GM12878 (cell line): Measurements from ENCODE around the gene OR6N1. TPM values are rescaled to one million over a fixed set of nuclear protein-coding genes. Genes with fewer than 3 reads are reported as not detected.
A peak's percentile ranks its signal among the peaks of the same experiment; 100 is the strongest.

Source experiments
- ATAC-seq: fragments of 200-7000 bp; cut with Tn5 transposase; 3 replicates; pipeline ENCODE4 v1.9.1; 2020; ENCODE audit warnings: mild to moderate bottlenecking, moderate library complexity
- BruUV-seq: library from RNA; stranded (reverse); fragments of 400-500 nt; replicated peaks from 2 replicates; lab custom pipeline; 2021; lab: Mats Ljungman, UMichigan
- CTCF ChIA-PET: fragments of 300-600 bp; sonication (Branson Sonifier 250); formaldehyde crosslinking; extraction: SDS; loops from one replicate; lab custom pipeline; 2021; ENCODE audit warnings: inconsistent platforms; lab: Yijun Ruan, JAX
- POLR2A ChIA-PET: fragments of 350-600 bp; formaldehyde crosslinking; extraction: SDS; loops from one replicate; lab custom pipeline; 2021; ENCODE audit warnings: inconsistent platforms; lab: Charles Lee
- RAD21 ChIA-PET: fragments of 300-600 bp; sonication (Branson Sonifier 250); formaldehyde crosslinking; loops from one replicate; lab custom pipeline; 2023; ENCODE audit warnings: antibody characterized with exemption; ENCODE audit not compliant: unreplicated experiment; lab: Charles Lee
- SMC1A ChIA-PET: fragments of 300-600 bp; sonication (Branson Sonifier 250); formaldehyde crosslinking; loops from one replicate; lab custom pipeline; 2023; ENCODE audit not compliant: unreplicated experiment, uncharacterized antibody; lab: Charles Lee
- DNase-seq: peaks from one replicate; pipeline ENCODE4 v3.0.0-alpha.2; 2011; ENCODE audit warnings: low read depth, low spot score
- FAIRE-seq: peaks from 3 replicates; lab custom pipeline; 2011; peaks lifted over from hg19 to GRCh38; lab: Jason Lieb, UNC
- H2AFZ ChIP-seq: 2 replicates; pipeline ENCODE4 v1.6.0; 2011; ENCODE audit warnings: low read depth, low read length, control low read depth; ENCODE audit not compliant: control insufficient read depth
- H3K27ac ChIP-seq: 2 replicates; pipeline ENCODE4 v1.5.1; 2011; ENCODE audit warnings: control low read depth; ENCODE audit not compliant: control insufficient read depth, insufficient read depth
- H3K27me3 ChIP-seq, 2 experiments: replicated peaks in 1 of 2; 2 replicates each; pipeline versions ENCODE4 v1.6.0 to v1.6.1; 2011; ENCODE audit warnings: low read length in 1 of 2; ENCODE audit not compliant: control insufficient read depth in 2 of 2, insufficient read depth in 2 of 2
- H3K36me3 ChIP-seq, 2 experiments: 2 replicates each; pipeline ENCODE4 v1.5.1; 2011; ENCODE audit warnings: low read length in 1 of 2; ENCODE audit not compliant: control insufficient read depth in 2 of 2, insufficient read depth in 2 of 2
- H3K4me1 ChIP-seq: 2 replicates; pipeline ENCODE4 v1.6.1; 2011; ENCODE audit warnings: mild to moderate bottlenecking, low read length, moderate library complexity, mixed read lengths; ENCODE audit not compliant: control insufficient read depth, insufficient read depth
- H3K4me2 ChIP-seq: 2 replicates; pipeline ENCODE4 v1.6.0; 2011; ENCODE audit warnings: control low read depth; ENCODE audit not compliant: control insufficient read depth, insufficient read depth
- H3K4me3 ChIP-seq: fragments of 200-600 bp; sonication (generic); 2 replicates; pipeline ENCODE4 v1.5.1; 2016
- H3K79me2 ChIP-seq: 2 replicates; pipeline ENCODE4 v1.6.0; 2011; ENCODE audit warnings: low read length; ENCODE audit not compliant: control insufficient read depth, insufficient read depth
- H3K9ac ChIP-seq: 2 replicates; pipeline ENCODE4 v1.8.0; 2011; ENCODE audit warnings: low read length, control low read depth, mixed read lengths; ENCODE audit not compliant: control insufficient read depth, insufficient read depth
- H3K9me3 ChIP-seq: replicated peaks from 3 replicates; pipeline ENCODE4 v1.5.1; 2011; ENCODE audit warnings: mild to moderate bottlenecking, low read length; ENCODE audit not compliant: control insufficient read depth, insufficient read depth
- H4K20me1 ChIP-seq: 2 replicates; pipeline ENCODE4 v1.6.0; 2011; ENCODE audit not compliant: control insufficient read depth, insufficient read depth
- EP300 ChIP-seq, 2 experiments: fragments of 150-350 bp in 1 of 2; IDR thresholded peaks; 2 replicates each; pipeline ENCODE4 v1.6.1; 2011 to 2012; ENCODE audit warnings: low read depth in 2 of 2, low read length in 2 of 2, borderline replicate concordance in 1 of 2, improper control_type of control experiment in 1 of 2, inconsistent platforms in 1 of 2; ENCODE audit not compliant: control insufficient read depth in 1 of 2
- KLF5 ChIP-seq: fragments of 450-650 bp; IDR thresholded peaks from 2 replicates; pipeline ENCODE4 v1.6.1; 2014; ENCODE audit warnings: mild to moderate bottlenecking; ENCODE audit not compliant: partially characterized antibody
- NFIC ChIP-seq: IDR thresholded peaks from 2 replicates; pipeline ENCODE4 v1.6.1; 2012; ENCODE audit warnings: low read depth, mild to moderate bottlenecking, inconsistent platforms, low read length, moderate library complexity
- NFYB ChIP-seq: IDR thresholded peaks from 2 replicates; pipeline ENCODE4 v1.6.1; 2011; ENCODE audit warnings: low read depth, mild to moderate bottlenecking, low read length, improper control_type of control experiment, moderate library complexity; ENCODE audit not compliant: insufficient read depth
- TCF12 ChIP-seq: IDR thresholded peaks from 2 replicates; pipeline ENCODE4 v1.6.1; 2011; ENCODE audit warnings: low read depth, mild to moderate bottlenecking, low read length
- TCF3 ChIP-seq: IDR thresholded peaks from 2 replicates; pipeline ENCODE4 v1.6.1; 2012; ENCODE audit warnings: low read depth, mild to moderate bottlenecking, low read length, borderline replicate concordance; ENCODE audit not compliant: insufficient read depth
- WGBS: methylation state at CpG from one replicate; pipeline ENCODE4 v1.1.6; 2016; ENCODE audit warnings: low lambda C conversion rate; ENCODE audit not compliant: insufficient replicate concordance, insufficient coverage; ENCODE audit errors: missing lambda C conversion rate; 5-methylcytosine and 5-hydroxymethylcytosine counted together
- in situ Hi-C: fragments of 300-500 bp; cut with MboI; formaldehyde crosslinking; loops from 9 replicates; pipeline ENCODE4 v1.14.3; 2018; ENCODE audit warnings: mixed read lengths
- intact Hi-C: fragments of 100-400 bp; cut with micrococcal nuclease; formaldehyde crosslinking; loops from one replicate; pipeline ENCODE4 v1.14.2; 2022; ENCODE audit not compliant: unreplicated experiment
- polyA plus RNA-seq, 11 experiments: library from polyadenylated mRNA; depleted of rRNA in 4 of 11; unstranded in 6 of 11; stranded (reverse) in 5 of 11; fragments of >200 nt; fragmentation: Nextera tagmentation in 4 of 11; fragmentation: Illumina TruSeq in 1 of 11; extraction: Ambion mirVana in 4 of 11; extraction: Trizol in 1 of 11; gene quantifications; 1 replicate in 1 of 11; 2 replicates in 10 of 11; pipeline versions ENCODE4 v1.2.1 to v1.2.3, GENCODE V29; 2011 to 2016; ENCODE audit warnings: inconsistent platforms in 2 of 11, missing spikeins in 2 of 11, low read depth in 1 of 11
- total RNA-seq, 4 experiments: library from RNA; depleted of rRNA in 3 of 4; stranded (reverse); fragments of >200 nt in 3 of 4; fragmentation: Illumina TruSeq in 1 of 4; extraction: Trizol in 1 of 4; gene quantifications; 2 replicates each; pipeline versions ENCODE4 v1.2.1 to v1.2.3, GENCODE V29; 2013 to 2021
- TF ChIP-seq, protein P1 (sequence below), 3 experiments: IDR thresholded peaks in 2 of 3; conservative IDR thresholded peaks in 1 of 3; 2 replicates each; pipeline ENCODE4 v1.5.1; 2011; ENCODE audit warnings: low read depth in 3 of 3, low read length in 3 of 3, mild to moderate bottlenecking in 3 of 3, control low read depth in 2 of 3, moderate library complexity in 2 of 3, inconsistent platforms in 1 of 3, mixed read lengths in 1 of 3; ENCODE audit not compliant: control insufficient read depth in 2 of 3, insufficient read depth in 1 of 3; ENCODE audit errors: extremely low read depth in 1 of 3
- TF ChIP-seq, protein P2 (sequence below): IDR thresholded peaks from 2 replicates; pipeline ENCODE4 v1.6.1; 2011; ENCODE audit warnings: mild to moderate bottlenecking, low read depth, low read length, moderate library complexity; ENCODE audit not compliant: insufficient replicate concordance
- TF ChIP-seq, protein P3 (sequence below): fragments of 450-650 bp; IDR thresholded peaks from 2 replicates; pipeline ENCODE4 v1.6.1; 2017; ENCODE audit warnings: mild to moderate bottlenecking, moderate library complexity

OR6N1 gene
- total and polyA plus RNA-seq, 10 of the 15 experiments (the other 5 are each of a cell fraction or from before 2014, with no cell fraction given) = not detected

DNA sequence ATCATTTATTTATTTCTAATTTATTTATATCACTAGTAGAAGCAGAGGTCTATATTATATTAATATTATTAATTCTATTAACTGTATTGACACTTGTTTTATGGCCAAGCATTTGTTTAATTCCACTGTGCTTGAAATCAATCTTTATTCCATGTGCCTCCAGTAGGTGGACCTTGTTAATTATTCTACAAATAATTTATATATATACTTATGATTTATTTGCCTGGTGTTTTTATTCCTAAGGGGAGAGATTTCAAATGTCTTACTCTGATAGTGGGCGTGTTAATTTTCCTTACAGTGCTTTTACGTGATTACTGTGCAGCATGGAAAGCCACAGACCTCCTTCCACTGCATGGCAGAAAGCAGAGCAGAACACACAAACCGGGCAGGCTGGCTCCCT, 26.5 kb upstream of the OR6N1 start:
- Histone ChIP-seq H3K27ac (no peak overlapping the region), H3K36me3 (no peaks in the 10 kb centered on the region), H3K9me3 (no peaks in the 10 kb centered on the region), H4K20me1 (no peaks in the 10 kb centered on the region), H3K27me3 (no peaks in the 10 kb centered on the region; a peak in 1 of 4 replicates), H3K79me2 (no peaks in the 10 kb centered on the region), H2AFZ (no peak overlapping the region), H3K4me2 (no peak overlapping the region), H3K9ac (no peak overlapping the region), H3K4me3 (no peak overlapping the region), H3K4me1 (no peaks in the 10 kb centered on the region)
- no peak for FAIRE-seq
- POLR2A ChIA-PET = no interaction called here
- no peak for DNase-seq
- SMC1A ChIA-PET = no interaction called here
- intact Hi-C loops (no loop called here), in situ Hi-C loops (no loop called here)
- CTCF ChIA-PET = no interaction called here
- no peak for TF ChIP-seq TCF12
- TF ChIP-seq NFIC = no peak
- TF ChIP-seq, protein P1, sequence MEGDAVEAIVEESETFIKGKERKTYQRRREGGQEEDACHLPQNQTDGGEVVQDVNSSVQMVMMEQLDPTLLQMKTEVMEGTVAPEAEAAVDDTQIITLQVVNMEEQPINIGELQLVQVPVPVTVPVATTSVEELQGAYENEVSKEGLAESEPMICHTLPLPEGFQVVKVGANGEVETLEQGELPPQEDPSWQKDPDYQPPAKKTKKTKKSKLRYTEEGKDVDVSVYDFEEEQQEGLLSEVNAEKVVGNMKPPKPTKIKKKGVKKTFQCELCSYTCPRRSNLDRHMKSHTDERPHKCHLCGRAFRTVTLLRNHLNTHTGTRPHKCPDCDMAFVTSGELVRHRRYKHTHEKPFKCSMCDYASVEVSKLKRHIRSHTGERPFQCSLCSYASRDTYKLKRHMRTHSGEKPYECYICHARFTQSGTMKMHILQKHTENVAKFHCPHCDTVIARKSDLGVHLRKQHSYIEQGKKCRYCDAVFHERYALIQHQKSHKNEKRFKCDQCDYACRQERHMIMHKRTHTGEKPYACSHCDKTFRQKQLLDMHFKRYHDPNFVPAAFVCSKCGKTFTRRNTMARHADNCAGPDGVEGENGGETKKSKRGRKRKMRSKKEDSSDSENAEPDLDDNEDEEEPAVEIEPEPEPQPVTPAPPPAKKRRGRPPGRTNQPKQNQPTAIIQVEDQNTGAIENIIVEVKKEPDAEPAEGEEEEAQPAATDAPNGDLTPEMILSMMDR (IDR thresholded peaks at IDR 0.05 in 2 of 3, conservative IDR thresholded peaks at IDR 0.05 in 1 of 3; ENCODE audit: control insufficient read depth in 2 of 3, extremely low read depth in 1 of 3, insufficient read depth in 1 of 3, low read depth in 3 of 3, low read length in 3 of 3) = peak in 1 of 3 experiments; percentile 1; a peak in 1 of 6 replicates
- TF ChIP-seq TCF3 = no peak
- TF ChIP-seq EP300 (IDR thresholded peaks at IDR 0.05; ENCODE audit: borderline replicate concordance in 1 of 2, control insufficient read depth in 1 of 2, low read depth in 2 of 2, low read length in 2 of 2) = no peak
- TF ChIP-seq, protein P2, sequence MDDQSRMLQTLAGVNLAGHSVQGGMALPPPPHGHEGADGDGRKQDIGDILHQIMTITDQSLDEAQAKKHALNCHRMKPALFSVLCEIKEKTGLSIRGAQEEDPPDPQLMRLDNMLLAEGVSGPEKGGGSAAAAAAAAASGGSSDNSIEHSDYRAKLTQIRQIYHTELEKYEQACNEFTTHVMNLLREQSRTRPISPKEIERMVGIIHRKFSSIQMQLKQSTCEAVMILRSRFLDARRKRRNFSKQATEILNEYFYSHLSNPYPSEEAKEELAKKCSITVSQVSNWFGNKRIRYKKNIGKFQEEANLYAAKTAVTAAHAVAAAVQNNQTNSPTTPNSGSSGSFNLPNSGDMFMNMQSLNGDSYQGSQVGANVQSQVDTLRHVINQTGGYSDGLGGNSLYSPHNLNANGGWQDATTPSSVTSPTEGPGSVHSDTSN = no peak
- no peak for TF ChIP-seq KLF5
- no peak for TF ChIP-seq NFYB
- TF ChIP-seq, protein P3, sequence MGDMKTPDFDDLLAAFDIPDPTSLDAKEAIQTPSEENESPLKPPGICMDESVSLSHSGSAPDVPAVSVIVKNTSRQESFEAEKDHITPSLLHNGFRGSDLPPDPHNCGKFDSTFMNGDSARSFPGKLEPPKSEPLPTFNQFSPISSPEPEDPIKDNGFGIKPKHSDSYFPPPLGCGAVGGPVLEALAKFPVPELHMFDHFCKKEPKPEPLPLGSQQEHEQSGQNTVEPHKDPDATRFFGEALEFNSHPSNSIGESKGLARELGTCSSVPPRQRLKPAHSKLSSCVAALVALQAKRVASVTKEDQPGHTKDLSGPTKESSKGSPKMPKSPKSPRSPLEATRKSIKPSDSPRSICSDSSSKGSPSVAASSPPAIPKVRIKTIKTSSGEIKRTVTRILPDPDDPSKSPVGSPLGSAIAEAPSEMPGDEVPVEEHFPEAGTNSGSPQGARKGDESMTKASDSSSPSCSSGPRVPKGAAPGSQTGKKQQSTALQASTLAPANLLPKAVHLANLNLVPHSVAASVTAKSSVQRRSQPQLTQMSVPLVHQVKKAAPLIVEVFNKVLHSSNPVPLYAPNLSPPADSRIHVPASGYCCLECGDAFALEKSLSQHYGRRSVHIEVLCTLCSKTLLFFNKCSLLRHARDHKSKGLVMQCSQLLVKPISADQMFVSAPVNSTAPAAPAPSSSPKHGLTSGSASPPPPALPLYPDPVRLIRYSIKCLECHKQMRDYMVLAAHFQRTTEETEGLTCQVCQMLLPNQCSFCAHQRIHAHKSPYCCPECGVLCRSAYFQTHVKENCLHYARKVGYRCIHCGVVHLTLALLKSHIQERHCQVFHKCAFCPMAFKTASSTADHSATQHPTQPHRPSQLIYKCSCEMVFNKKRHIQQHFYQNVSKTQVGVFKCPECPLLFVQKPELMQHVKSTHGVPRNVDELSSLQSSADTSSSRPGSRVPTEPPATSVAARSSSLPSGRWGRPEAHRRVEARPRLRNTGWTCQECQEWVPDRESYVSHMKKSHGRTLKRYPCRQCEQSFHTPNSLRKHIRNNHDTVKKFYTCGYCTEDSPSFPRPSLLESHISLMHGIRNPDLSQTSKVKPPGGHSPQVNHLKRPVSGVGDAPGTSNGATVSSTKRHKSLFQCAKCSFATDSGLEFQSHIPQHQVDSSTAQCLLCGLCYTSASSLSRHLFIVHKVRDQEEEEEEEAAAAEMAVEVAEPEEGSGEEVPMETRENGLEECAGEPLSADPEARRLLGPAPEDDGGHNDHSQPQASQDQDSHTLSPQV = no peak
- RAD21 ChIA-PET = no interaction called here
- WGBS = 30% methylated on average over 3 of the region's 3 CpGs
- no TSS peak for BruUV-seq
- ATAC-seq = no peak
